Left hindlimb (tissue), 1 donor: ENCODE results near the gene GGTLC2.
"Not testable (repeated sequence)": the region's sequence is repeated elsewhere in the genome, so short reads cannot be mapped to it uniquely, and the experiment has no call there.

Experiments
- DNase-seq: peaks from one replicate; pipeline ENCODE4 v3.0.0-alpha.2; 2018

Gene GGTLC2

GRCh38 chr22:22670076-22670795 is 25.8 kb downstream of the GGTLC2 start:
- no peak for DNase-seq

GRCh38 chr22:22671506-22671905 is 27.1 kb downstream of the GGTLC2 start:
- DNase-seq: no peak

GRCh38 chr22:22673099-22673498 is 28.7 kb downstream of the GGTLC2 start:
- no peak for DNase-seq

GRCh38 chr22:22673628-22674027 is 29.2 kb downstream of the GGTLC2 start:
- no peak for DNase-seq

GRCh38 chr22:22674467-22674866 is 30.1 kb downstream of the GGTLC2 start:
- no peak for DNase-seq

GRCh38 chr22:22678970-22679369 is 34.6 kb downstream of the GGTLC2 start:
- no peak for DNase-seq

- DNase-seq: no peak
Observed at GRCh38 chr22:22680396-22680795, 36.0 kb downstream of the GGTLC2 start.

- DNase-seq: no peak
Observed at GRCh38 chr22:22681221-22681739, 36.9 kb downstream of the GGTLC2 start.

GRCh38 chr22:22682196-22682595 is 37.8 kb downstream of the GGTLC2 start:
- no peak for DNase-seq

- no peak for DNase-seq
Observed at GRCh38 chr22:22682807-22683667, 38.6 kb downstream of the GGTLC2 start.

GRCh38 chr22:22683668-22684361 is 39.4 kb downstream of the GGTLC2 start:
- DNase-seq: no peak

GRCh38 chr22:22684580-22685561 is 40.5 kb downstream of the GGTLC2 start:
- no peak for DNase-seq

GRCh38 chr22:22685586-22685985 is 41.2 kb downstream of the GGTLC2 start:
- no peak for DNase-seq

- not testable (repeated sequence) for DNase-seq
Observed at GRCh38 chr22:22686202-22687115, 42.0 kb downstream of the GGTLC2 start.

- no peak for DNase-seq
Observed at GRCh38 chr22:22687638-22688500, 43.5 kb downstream of the GGTLC2 start.

GRCh38 chr22:22689621-22690345 is 45.4 kb downstream of the GGTLC2 start:
- no peak for DNase-seq

GRCh38 chr22:22691055-22691454 is 46.6 kb downstream of the GGTLC2 start:
- no peak for DNase-seq

- no peak for DNase-seq
Observed at GRCh38 chr22:22691716-22692701, 47.6 kb downstream of the GGTLC2 start.
